HG02678 (cell line): Measurements from ENCODE around the gene ATP8A2.

Experiments used
- ATAC-seq: cut with Tn5 transposase; IDR thresholded peaks from one replicate; pipeline ENCODE4 v1.9.1; 2021; ENCODE audit warnings: mild to moderate bottlenecking, moderate library complexity; ENCODE audit not compliant: unreplicated experiment

The ATP8A2 gene

DNA sequence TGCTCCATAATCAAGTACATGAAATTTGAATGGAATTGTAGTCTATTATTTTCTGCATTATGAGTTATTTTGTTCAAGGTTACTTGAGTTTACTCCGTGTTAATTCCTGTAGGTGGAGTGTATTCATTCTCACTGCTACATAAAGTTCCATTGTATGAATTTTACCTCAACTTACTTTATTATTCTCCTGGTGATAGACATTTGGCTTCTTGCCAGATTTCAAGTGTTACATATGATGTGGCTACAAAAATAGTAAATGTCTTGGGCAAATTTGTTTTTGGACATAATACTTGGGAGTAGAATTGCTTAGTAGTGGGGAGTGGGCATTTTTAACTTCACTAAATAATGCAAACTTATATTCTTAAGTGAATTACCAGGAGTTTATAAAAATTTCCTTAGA is 351.1 kb downstream of the ATP8A2 start:
- no peak for ATAC-seq

DNA sequence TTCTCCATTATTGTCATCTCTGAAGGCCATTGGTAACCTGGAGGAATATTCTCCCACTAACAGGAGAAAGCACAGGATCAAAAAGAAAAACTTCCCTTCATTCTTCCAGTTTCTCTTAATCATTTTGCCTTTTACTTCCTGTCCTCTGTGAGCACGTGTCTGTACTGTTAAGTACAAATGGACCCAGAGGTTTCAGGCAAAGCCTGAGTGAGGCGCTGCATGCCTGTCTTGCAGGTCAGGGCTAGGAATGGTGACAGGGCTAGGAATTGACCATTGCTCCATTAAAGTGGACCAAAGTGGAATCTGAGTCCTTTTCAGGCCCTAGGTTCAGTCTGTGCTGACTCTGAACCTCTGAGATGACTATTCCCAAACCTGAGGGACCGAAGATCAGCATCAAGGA is 353.3 kb downstream of the ATP8A2 start:
- ATAC-seq: no peak

DNA sequence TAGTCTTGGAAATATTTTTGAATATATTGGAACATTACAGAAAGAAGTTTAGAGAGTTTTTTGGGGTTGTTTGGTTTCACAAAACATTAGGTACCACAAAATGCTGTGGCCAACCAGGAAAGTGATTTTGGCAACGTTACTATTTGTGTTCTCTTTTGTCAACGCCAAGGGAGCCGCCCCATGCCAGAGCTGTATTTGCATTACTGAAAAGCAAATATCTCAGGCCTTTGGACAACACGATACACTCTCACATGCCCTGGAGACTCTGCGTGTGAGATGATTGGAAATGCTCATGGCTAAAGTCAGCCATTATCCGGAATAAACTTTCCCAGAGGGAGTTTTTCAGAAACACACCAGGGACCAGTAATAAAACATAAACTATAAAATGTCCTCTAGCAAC is 355.5 kb downstream of the ATP8A2 start:
- no peak for ATAC-seq

DNA sequence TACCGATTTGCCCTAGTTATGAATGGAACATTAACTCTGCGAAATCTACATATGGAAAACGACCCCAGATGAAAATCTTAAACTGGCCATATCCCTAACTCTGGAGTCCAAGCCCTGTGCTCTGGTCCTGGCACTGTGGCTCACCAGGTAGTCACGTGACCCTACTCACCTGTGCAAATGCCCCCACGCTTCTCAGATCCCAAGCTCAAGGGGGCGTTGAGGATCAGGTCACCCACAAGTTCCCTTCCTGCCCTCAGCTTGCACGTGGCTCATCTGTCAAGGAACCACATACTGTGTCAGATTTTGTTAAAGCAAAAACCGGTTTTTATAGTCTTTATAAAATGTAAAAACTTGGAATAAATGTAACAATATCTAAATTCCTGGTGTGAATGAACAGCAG is 356.0 kb downstream of the ATP8A2 start:
- no peak for ATAC-seq

DNA sequence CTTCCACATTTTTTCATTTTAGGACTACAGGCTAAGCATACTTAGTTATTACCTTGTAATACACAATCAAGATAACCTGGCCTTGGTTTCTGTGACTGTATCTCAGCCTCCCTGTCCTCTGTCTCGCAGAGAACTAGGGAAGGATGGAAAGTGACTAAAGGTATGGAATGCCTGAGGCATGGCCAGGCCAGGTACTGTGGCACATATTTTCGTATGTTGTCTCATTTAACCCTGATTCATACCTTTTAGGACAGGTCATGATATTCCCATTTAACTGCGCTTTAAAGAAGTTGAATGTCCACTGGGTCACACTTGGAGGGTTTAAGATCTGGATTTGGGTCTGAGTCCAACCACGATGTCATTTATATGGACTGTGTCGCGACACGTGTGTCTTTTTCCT is 357.4 kb downstream of the ATP8A2 start:
- no peak for ATAC-seq

DNA sequence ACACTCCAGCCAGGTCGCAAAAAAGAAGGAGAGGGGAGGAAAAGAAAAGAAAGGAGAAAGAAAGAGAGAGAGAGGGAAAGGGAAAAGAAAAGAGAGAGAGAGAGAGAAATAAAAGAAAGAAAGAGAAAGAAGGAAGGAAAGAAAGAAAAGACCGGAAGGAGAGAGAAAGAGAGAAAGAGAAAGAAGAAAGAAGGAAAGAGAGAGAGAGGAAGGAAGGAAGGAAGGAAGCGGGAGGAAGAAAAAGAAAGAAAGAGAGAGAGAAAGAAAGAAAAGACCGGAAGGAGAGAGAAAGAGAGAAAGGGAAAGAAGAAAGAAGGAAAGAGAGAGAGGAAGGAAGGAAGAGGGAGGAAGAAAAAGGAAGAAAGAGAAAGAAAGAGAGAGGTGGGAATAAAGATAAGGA is 359.3 kb downstream of the ATP8A2 start:
- no peak for ATAC-seq

DNA sequence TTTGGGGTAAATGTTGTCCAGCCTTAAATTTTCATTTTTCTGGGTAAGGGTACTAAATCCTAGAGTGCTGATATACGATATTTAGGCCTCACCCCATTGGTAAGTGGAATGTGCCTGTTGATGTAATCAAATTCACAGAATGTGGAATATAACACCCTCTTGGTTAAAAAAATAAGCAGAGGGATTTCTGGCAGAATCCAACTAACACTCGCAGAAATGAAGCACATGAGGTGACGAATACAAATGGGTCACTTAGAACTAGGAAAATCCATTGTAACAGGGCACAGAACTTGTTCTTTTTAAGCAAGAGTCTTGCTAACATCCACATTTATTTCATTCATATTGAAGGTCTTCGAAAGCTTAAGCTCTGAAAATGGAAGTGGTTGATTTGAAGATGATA is 359.8 kb downstream of the ATP8A2 start:
- no peak for ATAC-seq

DNA sequence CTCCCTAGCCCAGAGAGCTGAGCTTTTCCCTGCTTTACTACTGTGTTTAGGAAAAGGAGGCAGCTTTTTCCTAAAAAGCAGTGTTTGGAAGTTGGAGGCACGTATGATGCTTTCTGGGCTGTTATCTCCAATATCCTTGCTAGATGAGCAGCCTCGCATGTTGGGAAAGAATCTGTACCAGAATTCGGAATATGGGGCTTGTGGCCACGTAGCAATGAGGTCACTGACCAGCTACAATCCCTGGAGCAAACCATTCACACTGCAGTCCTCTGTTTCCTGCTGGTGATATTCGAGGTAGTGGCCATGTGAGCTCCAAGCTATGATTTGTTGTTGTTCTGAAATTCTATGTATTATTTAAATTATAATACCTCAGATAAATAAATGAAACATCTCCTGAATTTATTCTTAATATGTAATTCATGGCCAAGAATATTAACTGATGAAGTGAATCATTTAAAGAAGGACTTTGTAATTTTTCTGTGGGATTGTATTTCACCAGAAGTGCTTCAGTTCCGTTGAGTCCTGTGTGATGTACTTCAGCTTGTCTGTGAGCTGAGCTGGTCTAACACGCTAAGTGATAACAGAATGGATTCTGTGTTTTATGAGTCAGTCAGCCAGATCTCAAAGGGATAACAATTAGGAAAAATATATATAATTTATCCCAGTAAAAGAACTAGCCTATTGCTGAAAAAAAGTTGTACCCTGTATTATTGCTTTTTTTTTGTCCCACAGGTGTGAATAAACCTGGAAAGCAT is 360.5 kb downstream of the ATP8A2 start:
- ATAC-seq: no peak

DNA sequence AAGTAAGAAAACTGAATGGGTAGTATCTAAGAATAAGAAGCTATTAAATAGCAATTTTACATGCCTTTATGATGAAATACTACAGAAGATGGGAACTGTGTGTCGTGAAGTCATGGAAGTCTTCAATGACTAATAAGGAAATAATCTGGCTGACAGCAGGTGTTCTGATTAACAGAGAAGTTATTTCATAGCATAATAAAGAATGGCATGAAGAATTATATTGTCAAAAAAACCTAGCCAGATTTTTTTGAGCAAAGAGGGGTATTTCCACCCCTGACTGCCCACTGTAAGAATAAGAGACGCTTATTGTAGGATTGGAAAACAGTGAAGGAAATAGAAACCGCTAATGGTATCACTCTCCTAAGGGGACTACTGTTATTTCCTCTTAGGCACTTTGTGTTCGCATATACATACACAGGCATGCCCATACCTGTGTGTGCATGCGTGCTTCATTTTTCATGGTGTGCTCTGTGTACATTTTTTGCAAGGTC is 361.3 kb downstream of the ATP8A2 start:
- ATAC-seq: no peak

DNA sequence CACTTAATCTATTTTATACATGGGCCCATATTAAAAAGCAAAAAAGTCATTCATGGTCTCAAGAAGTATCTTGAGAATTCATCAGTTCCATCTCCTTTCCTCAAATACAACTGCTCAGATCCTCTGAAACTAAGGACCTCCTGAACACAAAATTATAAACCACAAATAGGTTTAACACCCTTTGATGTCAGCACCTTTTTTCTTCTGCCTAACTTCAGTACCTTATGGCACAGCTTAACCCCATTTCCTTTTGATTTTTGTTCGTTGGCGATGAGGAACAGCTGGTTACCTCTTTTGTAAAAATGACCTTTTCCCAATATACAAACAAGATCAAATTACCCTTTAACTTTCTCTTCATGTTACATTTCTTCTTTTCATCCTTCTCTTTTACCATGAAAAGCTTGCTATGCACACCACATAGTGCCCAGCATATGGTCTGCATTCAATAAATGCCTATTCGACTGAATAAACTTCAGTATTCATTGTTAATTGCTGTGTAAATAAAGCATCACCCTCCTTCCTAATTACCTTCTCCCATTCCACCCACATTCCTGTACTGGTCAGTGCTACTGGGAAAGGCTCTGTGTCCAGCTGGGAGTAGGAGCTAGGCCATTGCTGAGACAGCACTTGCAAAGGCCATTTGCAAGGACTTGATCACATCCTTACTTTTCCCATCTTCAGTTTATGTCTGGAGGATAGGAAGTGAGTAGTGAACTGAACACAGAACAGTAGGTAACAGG is 362.1 kb downstream of the ATP8A2 start:
- no peak for ATAC-seq

DNA sequence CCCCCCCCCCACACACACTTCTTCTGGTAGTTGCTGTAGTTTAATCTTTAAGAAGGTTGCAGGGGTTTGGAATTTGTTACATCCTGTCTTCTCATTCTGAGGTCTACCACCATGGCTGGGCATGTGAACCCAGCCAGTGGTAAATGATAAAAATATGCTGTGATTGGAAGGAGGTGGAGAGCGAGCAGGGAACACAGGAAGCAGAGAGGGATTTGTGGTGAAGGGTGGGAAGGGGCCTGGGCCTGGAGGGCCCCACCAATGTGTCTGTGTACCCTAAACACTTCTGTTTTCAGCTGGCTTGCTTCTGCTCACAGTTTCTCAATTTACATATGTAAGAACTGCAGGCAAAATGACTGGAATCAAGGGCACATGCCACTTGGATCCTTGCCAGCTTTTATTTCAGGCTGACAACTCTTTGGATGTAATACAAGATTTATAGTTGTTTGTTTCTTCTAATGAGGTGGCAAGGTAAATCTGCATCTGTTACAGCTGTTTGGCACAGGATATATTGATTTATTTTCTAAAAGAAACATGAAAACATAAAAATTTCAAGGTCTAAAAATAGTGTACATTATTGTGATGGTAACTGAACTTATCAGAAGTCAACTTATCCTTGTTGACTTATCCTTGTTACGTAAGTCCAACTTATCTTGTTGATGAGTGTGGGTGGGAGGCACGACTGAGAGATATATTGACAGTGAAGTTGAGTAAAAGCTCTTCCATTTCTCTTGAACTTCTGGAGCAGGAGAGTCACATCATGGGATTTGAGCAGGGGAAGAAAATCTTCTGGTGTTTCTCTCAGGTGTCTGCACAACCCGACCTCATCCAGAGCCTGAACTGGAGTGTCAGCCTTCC is 366.8 kb downstream of the ATP8A2 start:
- no peak for ATAC-seq

DNA sequence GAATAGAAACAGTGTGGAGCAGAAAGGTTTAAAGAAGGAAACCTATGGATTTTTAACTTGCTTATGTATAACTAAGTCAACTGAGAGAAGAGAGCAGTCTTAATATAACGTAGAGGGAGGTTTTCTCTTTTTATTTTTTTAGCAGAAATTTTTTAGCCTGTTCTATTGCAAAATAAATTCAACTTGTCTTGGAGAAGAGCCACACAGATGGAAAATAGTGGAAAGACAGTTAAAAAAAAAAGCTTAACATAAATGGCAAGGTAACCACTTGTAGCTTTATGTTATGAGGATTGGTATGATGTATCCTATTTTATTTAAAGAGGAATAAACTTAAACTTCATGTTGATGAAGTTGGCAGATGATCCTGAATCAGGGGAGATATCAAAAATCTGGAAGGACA is 367.6 kb downstream of the ATP8A2 start:
- no peak for ATAC-seq

DNA sequence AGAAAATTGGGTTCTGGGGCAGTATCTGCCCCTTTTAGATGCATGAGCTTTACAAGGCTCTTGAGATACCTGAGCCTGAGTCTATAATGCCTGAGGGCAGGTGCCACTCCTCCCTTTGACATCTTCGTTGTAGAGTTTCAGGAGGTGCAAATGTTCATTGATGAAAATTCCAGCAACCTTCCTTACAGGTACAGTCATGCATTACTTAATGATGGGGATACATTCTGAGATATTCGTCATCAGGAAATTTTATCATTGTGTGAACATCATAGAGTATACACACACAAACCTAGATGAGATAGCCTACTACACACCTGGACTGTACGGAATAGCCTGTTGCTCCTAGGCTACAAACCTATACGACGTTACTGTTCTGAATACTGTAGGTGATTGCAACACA is 370.0 kb downstream of the ATP8A2 start:
- no peak for ATAC-seq

DNA sequence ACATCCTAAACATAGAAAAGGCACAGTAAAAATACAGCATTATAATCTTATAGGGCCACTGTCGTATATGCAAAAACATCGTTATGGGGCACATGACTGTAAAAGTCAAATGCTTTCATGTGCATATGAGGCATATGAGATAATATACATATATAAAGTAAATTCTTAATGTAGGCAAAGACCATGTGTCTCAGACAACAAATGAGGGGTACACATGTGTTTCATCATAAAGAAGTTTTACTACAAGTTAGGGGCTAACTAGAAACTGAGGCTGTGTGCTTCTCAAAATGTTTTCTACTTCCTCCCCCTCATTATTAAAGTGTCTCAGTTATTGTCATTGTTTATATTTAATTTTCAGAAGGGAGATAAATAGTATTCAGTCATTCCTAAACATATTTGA is 370.4 kb downstream of the ATP8A2 start:
- ATAC-seq: no peak

DNA sequence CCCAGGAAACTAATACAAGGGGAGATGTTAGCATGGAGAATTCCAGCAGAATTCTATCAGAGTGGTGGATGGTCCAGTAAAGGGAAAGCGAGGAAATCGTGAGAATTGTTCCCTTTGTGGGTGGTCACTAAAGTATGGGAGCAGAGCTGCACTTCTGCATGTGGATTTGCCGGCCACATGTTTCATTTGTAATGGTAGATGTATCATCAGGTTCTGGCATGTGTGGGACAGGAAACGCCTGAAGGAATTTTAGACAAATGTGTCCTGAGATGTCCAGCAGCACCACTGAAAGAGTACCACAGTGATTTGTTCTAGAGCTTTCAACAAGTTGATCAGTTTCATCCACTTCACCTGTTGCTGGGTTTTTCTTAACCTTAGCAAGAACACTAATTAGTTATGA is 371.6 kb downstream of the ATP8A2 start:
- ATAC-seq: no peak

DNA sequence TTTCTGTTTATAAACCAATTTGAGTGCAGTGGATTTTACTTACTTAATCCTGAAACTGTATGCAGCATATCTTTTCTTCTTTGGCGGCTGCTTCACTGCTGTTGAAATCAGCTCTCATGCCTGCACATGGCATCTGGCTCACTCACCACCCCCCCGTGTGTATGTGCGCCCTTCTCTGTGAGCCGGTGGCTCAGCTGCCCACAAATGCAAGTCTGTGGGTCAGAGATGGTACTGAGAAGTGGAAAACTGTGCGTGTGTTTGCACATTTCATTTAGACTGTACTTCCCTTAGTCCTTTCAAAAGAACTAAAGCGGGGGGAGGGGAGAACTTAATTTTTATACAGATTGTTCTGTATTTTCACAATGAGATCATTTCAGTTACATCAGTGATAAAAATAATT is 372.4 kb downstream of the ATP8A2 start:
- no peak for ATAC-seq

DNA sequence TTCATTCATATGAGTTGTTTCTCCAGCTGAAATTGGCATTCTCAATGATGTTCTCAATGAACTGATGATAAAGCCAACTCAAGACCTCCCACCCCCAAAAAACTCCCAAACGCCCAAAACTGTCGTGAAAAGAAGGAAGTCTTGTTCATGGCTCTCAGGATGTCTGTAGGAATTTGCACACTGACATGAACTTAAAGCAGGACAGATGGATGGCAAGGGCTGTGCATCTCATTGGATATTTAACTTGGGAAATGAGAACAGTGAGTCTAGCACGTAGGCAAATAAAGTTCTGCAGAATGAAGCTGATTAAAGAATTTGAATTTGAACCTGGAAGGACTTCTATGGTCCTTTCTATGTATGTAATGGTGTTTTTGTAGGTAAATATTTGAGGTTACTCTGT is 374.4 kb downstream of the ATP8A2 start:
- ATAC-seq: no peak

DNA sequence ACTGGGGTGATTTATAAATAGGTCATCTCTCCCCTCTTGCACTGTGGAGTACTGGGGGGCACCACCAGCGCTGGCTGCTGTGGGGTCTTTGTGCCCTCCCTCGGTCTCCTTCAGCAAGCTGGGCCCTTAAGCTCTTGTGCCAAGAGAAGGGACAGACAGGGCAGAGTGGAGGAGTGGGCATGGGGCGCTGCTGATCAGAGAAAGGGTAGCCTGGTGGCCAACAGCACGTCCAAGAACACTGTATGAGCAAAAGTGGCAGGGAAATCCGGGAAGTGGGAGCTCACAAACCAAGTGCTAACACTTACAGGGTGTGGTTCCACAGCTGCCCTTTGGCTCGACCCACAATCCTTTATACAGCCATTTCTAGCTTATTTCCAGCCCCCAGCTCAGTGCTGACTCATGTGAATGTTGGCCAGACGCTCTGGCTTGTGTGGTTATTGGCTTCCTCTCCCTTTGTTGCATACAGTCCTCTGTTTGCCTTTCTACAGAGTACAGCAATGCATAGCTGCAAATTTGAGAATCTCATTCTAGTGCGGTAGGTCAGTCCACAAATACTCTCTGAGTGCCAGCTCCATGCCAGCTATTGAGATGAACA is 381.3 kb downstream of the ATP8A2 start:
- no peak for ATAC-seq

DNA sequence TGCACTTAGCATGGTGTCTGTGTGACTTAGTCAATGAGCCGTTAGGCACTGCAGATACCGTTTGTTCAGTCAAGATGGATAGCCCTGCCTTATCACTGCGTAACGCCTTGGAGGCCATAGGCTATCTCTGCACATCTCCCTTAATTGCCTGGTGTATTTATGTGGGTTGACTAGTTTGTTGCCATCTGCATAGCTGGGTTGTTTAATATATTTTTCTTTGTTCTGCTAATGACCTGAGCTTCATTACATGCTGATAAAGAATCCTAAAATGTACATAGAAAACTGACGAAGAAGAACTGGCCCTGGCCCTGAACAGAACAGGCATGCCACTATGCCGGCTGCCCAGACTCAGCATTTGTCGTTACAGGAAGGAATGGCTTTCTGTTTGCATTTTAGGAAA is 382.2 kb downstream of the ATP8A2 start:
- ATAC-seq: no peak

DNA sequence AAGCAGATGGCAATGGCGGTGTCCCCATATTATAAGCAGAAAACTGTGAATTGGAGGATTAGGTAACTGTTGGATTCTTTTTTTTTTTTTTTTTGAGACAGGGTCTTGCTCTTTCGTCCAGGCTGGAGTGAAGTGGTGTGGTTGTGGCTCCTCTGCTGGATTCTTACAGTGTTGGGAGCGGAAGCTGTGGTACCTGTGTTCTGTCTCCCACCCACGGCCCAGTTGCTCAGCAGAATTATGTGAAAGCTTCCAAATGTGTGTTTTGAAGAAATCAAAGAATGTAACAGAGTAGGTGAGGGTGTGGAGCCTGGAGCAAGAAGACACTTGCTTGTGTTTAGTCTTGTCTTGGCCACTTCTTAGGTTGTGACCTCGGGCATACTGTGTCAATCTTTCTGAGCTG is 384.5 kb downstream of the ATP8A2 start:
- no peak for ATAC-seq

DNA sequence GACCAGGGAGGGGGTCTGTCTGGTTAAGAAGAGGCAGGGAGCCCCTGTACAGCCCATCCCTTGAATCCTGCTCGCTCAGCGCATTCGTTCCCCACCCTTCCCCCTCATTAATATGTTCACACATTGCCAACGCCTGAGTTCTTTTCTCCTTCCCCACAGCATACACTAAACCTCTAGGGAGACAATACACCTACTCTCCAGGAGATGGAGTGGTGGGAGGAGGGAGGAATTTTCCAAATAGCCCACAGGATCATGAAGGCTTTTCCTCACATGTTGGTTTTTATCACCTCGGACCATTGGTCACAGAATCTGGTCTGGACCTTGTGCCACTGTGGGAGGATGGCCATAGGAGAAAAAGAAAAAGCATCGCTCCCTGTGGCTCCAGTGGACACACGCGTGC is 385.1 kb downstream of the ATP8A2 start:
- ATAC-seq: no peak
